ENCODE data around the gene LDLRAD2.

LDLRAD2 gene

DNA sequence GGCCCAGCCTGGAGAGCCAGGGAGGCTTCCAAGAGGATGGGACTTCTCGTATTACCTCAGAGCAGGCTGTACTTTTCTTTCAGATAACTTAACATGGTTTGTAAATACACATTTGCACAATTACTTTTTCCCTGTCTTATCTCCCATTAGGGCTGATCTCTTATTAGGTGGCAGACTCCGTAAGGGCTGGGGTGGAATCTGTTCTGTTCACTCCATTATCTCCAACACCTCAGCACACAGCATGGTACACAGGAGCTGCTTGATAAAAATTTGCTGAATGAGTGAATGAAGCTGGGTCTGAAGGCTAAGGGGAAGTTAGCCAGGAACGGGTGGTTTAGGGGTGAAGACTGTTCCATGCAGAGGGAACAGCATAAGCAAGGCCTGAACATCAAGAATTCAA, 48.9 kb downstream of the LDLRAD2 start:
- no peak for DNase-seq

DNA sequence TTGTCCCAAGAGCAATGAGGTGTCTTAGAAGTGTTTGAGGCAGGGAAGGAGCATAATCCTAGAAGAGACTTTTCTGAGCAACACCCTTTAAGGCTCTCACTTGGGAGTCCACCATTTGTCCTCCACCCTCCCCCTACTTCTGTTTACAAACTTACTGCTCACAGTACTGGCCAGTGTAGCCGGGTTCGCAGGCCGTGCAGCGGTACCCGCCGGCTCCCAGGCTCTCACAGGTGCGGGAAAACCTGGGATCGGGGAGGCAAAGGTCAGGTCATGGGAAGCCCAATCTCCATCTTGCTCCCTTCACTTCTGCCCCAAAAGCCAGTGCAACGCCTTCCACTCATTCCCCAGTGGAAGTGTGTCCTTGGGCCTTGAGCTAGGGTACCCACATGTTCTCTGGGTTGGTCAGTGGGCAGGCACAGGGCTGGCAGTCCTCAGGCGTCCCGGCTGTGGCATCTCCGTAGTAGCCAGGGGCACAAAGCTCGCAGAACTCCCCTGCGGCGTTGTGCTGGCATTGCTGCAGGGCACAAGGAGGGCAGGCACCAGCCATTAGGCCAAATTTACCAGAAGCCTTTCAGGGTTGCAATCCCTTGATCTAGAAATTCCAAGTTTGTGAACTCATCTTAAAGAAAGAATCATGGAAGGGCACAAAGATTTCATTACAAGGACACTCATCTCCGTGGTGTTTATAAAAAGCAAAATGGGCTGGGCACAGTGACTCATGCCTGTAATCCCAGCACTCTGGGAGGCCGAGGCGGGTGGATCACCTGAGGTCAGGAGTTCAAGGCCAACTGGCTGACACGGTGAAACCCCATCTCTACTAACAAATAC, 49.8 kb downstream of the LDLRAD2 start:
- DNase-seq = no peak

DNA sequence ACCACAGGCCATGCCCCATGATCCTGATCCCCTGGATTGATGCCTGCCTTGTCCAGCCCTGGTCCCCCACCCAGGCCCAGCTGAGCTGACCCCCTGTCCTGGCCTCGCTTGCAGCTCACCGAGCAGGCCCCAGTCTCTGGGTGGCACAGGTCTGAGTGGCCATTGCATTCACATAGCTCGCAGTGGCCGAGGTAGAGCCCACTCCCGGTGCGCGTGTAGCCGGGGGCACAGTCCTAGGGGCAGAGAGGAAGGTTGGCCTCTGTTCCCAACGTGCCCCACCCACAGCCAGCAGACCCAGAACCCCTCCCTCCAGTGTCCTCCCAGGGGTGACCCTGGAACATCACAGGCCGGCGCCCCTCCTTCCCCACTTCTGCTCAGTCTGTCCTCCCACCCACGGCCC, 51.9 kb downstream of the LDLRAD2 start:
- no peak for DNase-seq

DNA sequence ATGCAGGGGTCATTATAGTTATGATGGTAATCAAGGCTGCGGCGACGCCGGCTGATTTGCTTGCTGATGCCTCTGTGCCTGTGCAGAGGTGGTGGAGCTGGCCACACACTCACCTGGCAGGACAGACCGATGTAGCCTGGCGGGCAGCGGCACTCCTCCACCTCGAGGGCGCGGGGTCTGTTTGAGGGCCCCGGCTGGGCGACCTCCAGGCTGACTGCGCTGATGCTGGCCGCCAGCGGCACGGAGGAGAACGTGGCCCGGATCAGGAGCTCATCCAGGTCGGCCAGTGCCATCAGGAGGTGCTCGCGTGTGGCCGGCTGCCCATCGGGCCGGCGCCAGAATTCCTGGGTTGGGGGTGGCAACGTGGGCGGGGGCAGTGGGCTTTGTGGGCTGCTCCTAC, 52.7 kb downstream of the LDLRAD2 start:
- DNase-seq = no peak

DNA sequence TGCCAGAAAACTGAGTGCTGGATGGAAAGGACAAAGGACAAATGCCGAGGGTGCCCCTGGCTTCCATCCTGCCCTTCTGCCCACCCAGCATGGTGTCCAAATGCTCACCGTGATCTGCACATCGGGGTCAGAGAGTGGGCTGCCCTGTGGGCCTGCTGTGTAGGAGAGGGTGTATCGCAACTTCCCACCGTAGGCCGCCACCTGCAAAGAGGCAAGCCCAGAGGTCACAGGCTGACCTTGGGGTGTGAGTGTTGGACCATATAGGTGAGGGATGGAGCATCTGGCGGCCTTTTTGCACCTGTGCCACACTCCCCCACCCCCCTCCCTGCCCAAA, 53.5 kb downstream of the LDLRAD2 start:
- no peak for DNase-seq

DNA sequence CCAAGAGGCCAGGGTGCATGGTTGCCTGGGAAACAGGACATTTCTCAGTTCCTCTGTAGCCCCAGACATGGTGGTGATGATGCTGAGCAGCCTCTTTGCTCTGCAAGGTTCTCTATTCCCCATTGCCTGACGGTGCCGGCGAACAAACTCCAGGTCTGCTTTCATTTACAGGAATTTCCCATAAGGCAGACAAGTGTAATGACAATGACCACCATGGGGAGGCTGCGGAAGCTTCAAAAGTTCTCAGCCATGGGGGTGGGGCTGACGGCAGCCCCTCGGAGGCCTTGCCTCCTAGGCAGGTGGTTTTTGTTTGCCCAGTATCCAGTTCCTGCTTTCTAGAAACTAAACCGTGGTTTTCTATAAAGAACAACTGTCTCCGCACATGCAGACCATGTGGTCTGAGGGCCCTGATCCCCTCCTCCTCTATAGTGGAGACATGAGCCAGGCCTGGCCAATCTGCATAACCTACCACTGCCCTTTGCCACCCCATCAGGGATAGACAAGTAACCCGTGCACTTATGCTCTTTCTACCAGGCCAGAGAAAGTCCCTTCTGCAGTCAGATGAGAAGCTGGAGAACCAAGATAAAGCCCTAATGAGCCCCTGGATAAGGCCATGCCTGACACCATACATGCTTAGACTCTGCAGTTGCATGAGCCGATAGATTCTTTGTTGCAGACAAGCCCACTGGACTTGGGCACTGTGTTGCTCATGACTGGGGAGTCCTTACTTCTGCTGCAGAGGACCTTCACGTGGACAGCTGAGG, 54.1 kb downstream of the LDLRAD2 start:
- DNase-seq = no peak

DNA sequence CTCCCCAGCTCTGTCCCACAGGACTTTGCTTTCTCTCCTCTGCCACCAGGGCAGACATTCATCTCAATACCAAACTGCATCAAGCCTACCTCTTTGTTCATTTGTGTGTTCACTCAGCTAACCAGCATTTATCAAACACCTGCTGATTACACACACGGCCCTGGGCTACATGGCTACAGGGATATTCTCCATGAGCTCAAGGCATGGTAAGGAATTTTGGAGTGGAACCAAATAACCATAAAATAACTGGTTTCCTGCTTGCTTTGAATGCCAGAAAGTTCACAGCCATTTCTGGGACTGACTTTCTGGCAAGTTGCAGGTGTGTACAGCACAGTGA, 54.6 kb downstream of the LDLRAD2 start:
- DNase-seq = no peak

DNA sequence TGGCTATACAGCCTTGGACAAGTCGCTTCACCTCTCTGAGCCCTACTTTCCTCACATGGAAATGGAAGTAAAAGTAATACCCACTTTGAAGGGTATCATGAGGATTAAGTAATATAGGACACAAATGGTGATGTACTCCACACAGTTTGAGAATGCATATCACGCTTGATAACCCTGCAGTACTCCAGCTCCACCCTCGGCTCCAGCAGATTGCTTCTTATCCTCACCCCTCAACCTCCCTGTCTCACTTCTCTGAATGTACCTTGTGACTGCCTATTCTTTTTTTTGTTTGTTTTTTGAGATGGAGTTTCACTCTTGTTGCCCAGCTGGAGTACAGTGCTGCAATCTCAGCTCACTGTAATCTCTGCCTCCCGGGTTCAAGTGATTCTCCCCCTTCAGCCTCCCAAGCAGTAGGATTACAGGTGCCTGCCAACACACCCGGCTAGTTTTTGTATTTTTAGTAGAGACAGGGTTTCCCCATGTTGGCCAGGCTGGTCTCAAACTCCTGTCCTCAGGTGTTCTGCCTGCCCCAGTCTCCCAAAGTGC, 55.5 kb downstream of the LDLRAD2 start:
- no peak for DNase-seq

DNA sequence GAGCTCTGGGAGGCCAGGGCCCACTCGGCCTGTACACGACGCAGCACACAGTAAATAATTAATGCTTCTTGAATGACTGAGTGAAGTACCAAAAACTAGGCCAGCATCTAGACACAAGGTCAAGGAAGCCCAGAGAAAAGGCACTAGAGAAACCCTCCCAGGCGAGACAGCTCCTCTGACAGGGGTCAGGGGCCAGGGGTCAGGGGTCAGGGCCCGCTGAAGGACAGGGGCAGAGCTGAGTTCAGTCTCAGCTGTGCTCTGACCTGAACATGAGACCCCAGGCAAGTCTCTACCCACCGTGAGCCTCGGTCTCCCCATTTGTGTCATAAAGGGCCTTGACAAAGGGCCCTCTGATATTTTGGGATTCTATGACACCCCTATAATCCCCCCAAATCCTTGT, 56.4 kb downstream of the LDLRAD2 start:
- DNase-seq = no peak

DNA sequence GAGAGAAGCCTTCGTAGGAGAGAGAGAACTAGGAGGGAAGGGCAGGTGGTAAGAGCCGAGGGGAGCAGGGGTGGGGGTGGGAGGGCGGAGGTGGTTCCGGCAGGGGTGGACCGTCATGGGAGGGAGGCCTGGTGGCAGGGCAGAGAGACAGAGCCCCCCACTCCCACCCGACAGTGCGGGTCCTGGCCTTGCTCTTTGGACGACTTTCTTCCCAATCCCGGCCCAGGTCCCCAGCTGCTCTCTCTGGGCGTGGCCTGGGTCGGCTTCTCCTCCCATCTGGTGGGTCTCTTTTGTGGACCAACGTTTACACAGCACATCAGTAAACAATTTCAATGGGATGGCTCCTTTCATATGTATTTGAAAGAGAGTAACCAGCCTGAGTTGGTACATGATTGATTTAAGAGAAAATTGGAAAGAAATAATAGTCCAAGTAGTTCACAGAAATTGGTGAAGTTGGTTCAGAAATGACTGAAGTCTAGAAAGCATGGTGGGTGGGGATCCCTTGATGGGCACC, 56.9 kb downstream of the LDLRAD2 start:
- no peak for DNase-seq

DNA sequence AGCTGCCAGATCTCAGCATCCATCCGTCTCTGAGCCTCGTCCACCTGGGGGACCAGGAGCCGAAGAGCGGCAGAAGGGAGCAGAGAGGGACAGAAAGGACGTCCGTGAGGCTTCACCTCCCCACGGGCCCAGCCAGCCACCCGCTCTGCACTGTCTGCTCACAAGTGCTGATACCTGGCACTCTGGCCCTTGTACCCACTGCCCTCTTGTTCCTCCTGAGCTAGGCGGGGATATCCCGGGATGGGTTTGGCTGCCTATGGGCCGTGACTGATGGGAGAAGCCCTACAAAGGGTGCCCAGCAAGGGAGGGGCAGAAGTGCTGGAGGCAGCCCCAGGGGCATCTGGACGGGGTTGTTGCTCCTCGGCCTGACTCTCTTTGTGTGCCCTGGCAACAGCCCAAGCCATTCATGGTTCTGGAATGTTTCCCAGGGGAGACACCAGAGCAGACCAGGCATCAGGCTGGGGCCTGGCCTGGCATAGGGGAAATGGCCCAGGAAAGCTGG, 57.6 kb downstream of the LDLRAD2 start:
- DNase-seq = peak in 49 of 56 donors; percentile 2 to 84 (median 45)

DNA sequence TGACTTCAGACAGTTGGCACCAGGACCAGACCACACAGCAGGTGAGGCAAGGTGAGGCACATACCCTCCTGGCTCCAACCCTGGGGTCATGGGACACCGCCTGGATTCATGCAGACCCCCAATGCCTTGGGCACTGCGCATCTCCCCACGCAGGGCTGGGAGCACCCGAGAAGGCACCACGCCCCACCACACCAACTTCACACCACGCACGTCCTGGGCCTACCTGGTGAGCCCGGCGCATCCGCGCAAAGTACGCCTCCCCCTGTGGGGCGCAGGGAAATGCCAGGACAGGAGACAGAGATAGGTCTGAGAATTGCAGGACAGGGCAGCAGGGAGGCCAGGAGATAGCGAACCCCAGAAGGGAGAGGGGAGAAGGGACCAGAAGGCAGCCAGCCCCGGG, 58.5 kb downstream of the LDLRAD2 start:
- DNase-seq = no peak

DNA sequence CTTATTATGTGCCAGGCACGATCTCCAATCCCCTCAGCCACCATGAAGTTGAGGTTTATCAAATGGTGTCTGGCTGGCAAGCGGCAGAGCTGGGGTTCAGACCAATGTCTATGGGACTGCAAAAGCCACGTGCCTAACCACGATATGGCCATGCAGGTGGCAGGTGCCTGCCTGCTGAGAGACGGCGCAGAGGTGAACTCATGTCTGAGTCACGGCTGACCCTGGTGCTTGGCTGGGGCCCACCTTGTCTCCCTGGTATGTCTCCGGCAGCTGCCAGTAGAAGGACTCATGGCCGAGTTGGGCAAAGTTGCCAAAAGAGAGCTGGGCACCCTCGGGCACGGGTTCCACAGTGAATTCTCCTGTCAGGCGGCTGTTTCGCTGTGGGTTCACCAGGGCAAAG, 59.9 kb downstream of the LDLRAD2 start:
- DNase-seq = no peak

DNA sequence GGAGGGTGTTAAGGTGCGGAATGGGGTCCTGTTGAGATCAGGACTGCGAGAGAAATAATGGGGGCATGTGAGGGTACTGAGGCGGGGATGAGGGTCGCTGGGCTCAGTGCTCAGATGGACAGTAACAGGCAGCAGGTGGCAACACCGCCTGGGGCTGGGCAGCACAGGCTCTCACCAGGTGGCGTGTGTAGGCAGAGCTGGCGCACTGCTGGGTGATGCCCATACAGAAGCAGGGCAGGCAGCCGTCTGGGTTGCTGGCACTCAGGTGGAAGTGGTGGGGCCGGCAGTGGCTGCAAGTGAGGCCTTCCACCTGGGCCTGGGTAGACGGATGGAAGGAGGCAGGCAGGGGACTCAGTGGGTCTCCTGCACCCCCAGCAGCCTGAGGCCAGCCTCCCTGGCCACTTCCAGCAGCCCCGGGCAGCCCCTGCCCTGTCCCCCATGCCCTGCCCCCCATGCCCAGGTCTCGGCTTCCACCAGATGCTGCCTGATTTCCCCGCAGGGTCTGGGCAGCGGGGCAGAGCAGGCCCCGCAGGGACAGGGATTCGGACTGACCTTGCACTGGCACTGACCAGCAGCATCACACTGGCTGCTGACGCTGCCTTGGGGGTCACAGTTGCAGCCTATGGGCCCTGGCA, 60.5 kb downstream of the LDLRAD2 start:
- no peak for DNase-seq

DNA sequence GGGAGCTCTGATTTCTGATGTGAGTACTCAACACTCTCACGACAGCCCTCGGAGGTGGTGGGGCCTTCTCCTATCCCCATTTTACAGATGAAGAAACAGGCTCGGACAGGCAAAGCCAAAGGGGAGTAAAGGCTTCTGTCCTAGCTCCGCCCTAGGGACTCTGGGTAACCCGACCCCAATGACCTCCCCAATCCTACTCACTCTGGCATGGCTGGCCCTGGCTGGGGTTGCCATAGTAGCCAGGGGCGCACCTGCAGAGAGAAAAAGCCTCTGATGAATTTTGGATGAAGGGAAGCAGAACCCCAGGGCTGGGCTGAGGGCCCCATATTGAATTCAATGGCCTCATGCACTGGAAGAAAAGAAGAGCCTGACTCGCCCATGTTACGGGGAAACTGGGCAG, 61.1 kb downstream of the LDLRAD2 start:
- DNase-seq = no peak

DNA sequence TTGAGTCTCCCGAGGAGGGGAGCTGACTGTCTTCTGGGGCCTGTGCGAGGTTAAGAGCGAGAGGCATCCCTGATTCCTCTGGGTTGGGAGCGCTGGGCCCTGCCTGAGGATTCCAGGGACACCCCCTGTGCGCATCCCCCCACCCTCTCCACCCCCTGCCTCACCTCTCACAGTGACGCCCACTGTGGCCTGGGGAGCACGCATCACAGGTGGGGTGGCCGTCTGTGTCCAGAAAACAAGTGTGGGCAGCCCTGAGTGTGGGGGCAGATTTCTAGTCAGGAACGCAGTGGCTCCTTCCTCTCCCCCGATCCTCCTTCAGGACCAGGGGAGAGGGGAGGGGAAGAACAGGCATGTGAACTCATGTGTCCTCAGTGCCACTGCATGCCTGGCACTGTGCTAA, 61.7 kb downstream of the LDLRAD2 start:
- DNase-seq = no peak

DNA sequence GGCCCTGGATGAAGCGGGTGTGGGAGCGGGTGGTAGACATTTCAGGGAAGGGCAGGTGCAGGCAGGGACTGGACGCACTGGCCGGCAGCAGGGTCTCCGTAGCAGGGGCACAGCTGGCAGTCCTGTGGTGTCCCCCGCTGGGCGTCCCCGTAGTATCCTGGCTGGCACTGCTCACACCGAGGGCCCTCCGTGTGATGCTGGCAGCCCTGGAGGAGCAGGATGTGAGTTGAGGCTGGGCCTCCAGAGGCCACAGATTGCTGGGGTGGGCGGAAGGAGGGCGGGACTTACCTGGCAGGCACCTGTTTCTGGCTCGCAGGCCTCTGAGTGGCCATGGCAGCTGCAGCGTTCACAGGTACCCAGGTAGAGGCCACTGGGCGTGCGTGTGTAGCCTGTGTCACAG, 62.3 kb downstream of the LDLRAD2 start:
- DNase-seq = no peak
